Testis (tissue), 2 donors: ENCODE measurements around the gene EPHA4.

ENCODE experiments used
- POLR2A ChIP-seq: fragments of 450-650 bp; IDR thresholded peaks from one replicate; pipeline ENCODE4 v1.6.1; 2017; ENCODE audit warnings: antibody characterized with exemption, mild to moderate bottlenecking, moderate library complexity
- TF ChIP-seq, protein P1 (sequence below), 3 experiments: fragments of 450-650 bp in 2 of 3; fragments of 200-600 bp in 1 of 3; sonication (generic) in 1 of 3; IDR thresholded peaks; one replicate each; pipeline ENCODE4 v1.5.1; 2016 to 2019; ENCODE audit warnings: antibody characterized with exemption in 3 of 3, mild to moderate bottlenecking in 2 of 3, moderate library complexity in 1 of 3

GRCh38 chr2:221420245-221420644, 151.9 kb downstream of the EPHA4 start:
- no peak for TF ChIP-seq POLR2A
- TF ChIP-seq, protein P1, sequence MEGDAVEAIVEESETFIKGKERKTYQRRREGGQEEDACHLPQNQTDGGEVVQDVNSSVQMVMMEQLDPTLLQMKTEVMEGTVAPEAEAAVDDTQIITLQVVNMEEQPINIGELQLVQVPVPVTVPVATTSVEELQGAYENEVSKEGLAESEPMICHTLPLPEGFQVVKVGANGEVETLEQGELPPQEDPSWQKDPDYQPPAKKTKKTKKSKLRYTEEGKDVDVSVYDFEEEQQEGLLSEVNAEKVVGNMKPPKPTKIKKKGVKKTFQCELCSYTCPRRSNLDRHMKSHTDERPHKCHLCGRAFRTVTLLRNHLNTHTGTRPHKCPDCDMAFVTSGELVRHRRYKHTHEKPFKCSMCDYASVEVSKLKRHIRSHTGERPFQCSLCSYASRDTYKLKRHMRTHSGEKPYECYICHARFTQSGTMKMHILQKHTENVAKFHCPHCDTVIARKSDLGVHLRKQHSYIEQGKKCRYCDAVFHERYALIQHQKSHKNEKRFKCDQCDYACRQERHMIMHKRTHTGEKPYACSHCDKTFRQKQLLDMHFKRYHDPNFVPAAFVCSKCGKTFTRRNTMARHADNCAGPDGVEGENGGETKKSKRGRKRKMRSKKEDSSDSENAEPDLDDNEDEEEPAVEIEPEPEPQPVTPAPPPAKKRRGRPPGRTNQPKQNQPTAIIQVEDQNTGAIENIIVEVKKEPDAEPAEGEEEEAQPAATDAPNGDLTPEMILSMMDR (IDR thresholded peaks at IDR 0.05), result no peak
